ENCODE results near the gene KCTD1. TPM values are rescaled to one million over a fixed set of nuclear protein-coding genes. Genes with fewer than 3 reads are reported as not detected.

The KCTD1 gene
- polyA plus RNA-seq, 3 donors, result 0.40 TPM; not detected in 2

DNA sequence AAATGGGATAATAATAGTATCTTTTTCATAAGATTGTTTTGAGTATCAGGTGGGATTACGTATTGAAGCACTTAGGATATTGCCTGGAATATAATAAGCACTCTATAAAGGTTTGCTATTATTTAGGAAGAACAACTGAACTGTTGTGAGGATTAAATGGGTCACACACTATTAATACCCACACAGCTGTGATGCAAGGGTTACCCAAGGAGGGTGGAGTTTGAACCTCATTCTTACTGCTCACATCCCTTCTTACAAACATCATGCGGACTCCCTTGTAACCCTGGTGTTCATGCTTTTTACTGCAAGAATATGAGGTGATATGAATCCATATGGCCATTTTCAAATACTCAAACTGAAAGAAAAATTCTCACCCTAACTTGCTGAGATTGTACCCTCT, 113.5 kb downstream of the KCTD1 start:
- Histone ChIP-seq H3K4me2 (replicated peaks; ENCODE audit: extremely low read depth, low read length, poor library complexity, severe bottlenecking) (no peak overlapping the region), H3K4me1 (ENCODE audit: control insufficient read depth in 1 of 2, insufficient read depth in 2 of 2, low read length in 2 of 2) (no peaks in the 10 kb centered on the region), H4K20me1 (ENCODE audit: insufficient read depth, low read length) (no peaks in the 10 kb centered on the region), H3K27ac (ENCODE audit: low read depth in 1 of 2, low read length in 2 of 2) (no peak overlapping the region), H3K9ac (ENCODE audit: insufficient read depth, low read length, poor library complexity, severe bottlenecking) (no peak overlapping the region), H3K36me3 (replicated peaks in 1 of 2; ENCODE audit: control insufficient read depth in 1 of 2, insufficient read depth in 2 of 2, low read length in 2 of 2) (no peaks in the 10 kb centered on the region), H3K4me3 (replicated peaks in 1 of 3; ENCODE audit: low read depth in 2 of 3, low read length in 3 of 3) (no peak overlapping the region), H3K79me2 (ENCODE audit: insufficient read depth, low read length) (no peaks in the 10 kb centered on the region), H3K27me3 (ENCODE audit: control insufficient read depth in 2 of 2, insufficient read depth in 2 of 2, low read length in 2 of 2) (no peaks in the 10 kb centered on the region), H2AFZ (ENCODE audit: insufficient read depth, low read depth, low read length, poor library complexity, severe bottlenecking) (no peak overlapping the region), H3K9me3 (replicated peaks in 1 of 2; ENCODE audit: control insufficient read depth in 1 of 2, insufficient read depth in 1 of 2, low read length in 2 of 2) (no peaks in the 10 kb centered on the region)
- H3K27me3 Mint-ChIP-seq (ENCODE audit: low read depth in 3 of 3), result peaks cover 3 to 4% (median 4%) of the 10 kb centered on the region in 3 donors
- no peaks in the 10 kb centered on the region for H3K36me3 Mint-ChIP-seq
- H3K4me1 Mint-ChIP-seq, result no peaks in the 10 kb centered on the region
- H3K9me3 Mint-ChIP-seq, result peaks cover 0 to 6% (median 0%) of the 10 kb centered on the region in 7 donors
- H3K4me3 Mint-ChIP-seq, result no peak overlapping the region
- intact Hi-C loops (cut with micrococcal nuclease), result no loop called here
- no peak overlapping the region for H3K27ac Mint-ChIP-seq
- DNase-seq, result no peak
- TF ChIP-seq, protein P1, sequence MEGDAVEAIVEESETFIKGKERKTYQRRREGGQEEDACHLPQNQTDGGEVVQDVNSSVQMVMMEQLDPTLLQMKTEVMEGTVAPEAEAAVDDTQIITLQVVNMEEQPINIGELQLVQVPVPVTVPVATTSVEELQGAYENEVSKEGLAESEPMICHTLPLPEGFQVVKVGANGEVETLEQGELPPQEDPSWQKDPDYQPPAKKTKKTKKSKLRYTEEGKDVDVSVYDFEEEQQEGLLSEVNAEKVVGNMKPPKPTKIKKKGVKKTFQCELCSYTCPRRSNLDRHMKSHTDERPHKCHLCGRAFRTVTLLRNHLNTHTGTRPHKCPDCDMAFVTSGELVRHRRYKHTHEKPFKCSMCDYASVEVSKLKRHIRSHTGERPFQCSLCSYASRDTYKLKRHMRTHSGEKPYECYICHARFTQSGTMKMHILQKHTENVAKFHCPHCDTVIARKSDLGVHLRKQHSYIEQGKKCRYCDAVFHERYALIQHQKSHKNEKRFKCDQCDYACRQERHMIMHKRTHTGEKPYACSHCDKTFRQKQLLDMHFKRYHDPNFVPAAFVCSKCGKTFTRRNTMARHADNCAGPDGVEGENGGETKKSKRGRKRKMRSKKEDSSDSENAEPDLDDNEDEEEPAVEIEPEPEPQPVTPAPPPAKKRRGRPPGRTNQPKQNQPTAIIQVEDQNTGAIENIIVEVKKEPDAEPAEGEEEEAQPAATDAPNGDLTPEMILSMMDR (IDR thresholded peaks at IDR 0.05), result no peak
- WGBS (ENCODE audit: insufficient coverage), result no CpG with 5 or more reads among the region's 2 CpGs

GRCh38 chr18:26432651-26433424, 115.5 kb downstream of the KCTD1 start:
- Histone ChIP-seq H3K27me3 (ENCODE audit: control insufficient read depth in 2 of 2, insufficient read depth in 2 of 2, low read length in 2 of 2) (no peaks in the 10 kb centered on the region), H2AFZ (ENCODE audit: insufficient read depth, low read depth, low read length, poor library complexity, severe bottlenecking) (no peak overlapping the region), H3K9ac (ENCODE audit: insufficient read depth, low read length, poor library complexity, severe bottlenecking) (no peak overlapping the region), H3K9me3 (replicated peaks in 1 of 2; ENCODE audit: control insufficient read depth in 1 of 2, insufficient read depth in 1 of 2, low read length in 2 of 2) (no peaks in the 10 kb centered on the region), H3K27ac (ENCODE audit: low read depth in 1 of 2, low read length in 2 of 2) (no peak overlapping the region), H3K4me1 (ENCODE audit: control insufficient read depth in 1 of 2, insufficient read depth in 2 of 2, low read length in 2 of 2) (no peaks in the 10 kb centered on the region), H3K36me3 (replicated peaks in 1 of 2; ENCODE audit: control insufficient read depth in 1 of 2, insufficient read depth in 2 of 2, low read length in 2 of 2) (no peaks in the 10 kb centered on the region), H3K4me3 (replicated peaks in 1 of 3; ENCODE audit: low read depth in 2 of 3, low read length in 3 of 3) (no peak overlapping the region), H3K79me2 (ENCODE audit: insufficient read depth, low read length) (no peaks in the 10 kb centered on the region), H3K4me2 (replicated peaks; ENCODE audit: extremely low read depth, low read length, poor library complexity, severe bottlenecking) (no peak overlapping the region), H4K20me1 (ENCODE audit: insufficient read depth, low read length) (no peaks in the 10 kb centered on the region)
- intact Hi-C loops (cut with micrococcal nuclease), result no loop called here
- H3K4me3 Mint-ChIP-seq, result no peak overlapping the region
- no peak for DNase-seq
- WGBS (ENCODE audit: insufficient coverage), result 81% methylated on average over 3 of the region's 5 CpGs
- peaks cover 0 to 6% (median 0%) of the 10 kb centered on the region in 7 donors for H3K9me3 Mint-ChIP-seq
- H3K27me3 Mint-ChIP-seq (ENCODE audit: low read depth in 3 of 3), result peaks cover 2 to 4% (median 2%) of the 10 kb centered on the region in 3 donors
- no peaks in the 10 kb centered on the region for H3K4me1 Mint-ChIP-seq
- no peak overlapping the region for H3K27ac Mint-ChIP-seq
- H3K36me3 Mint-ChIP-seq, result no peaks in the 10 kb centered on the region
- TF ChIP-seq, protein P1 (IDR thresholded peaks at IDR 0.05), result no peak

Data from CD14-positive monocyte (primary cell).